Fibroblast of peridontal ligament (primary cell): ENCODE measurements around the gene CACFD1.

Experiments used
- DNase-seq: peaks from one replicate; pipeline ENCODE4 v3.0.0-alpha.2; 2010; ENCODE audit errors: extremely low read depth

The CACFD1 gene

GRCh38 chr9:133499892-133500270 is 40.1 kb downstream of the CACFD1 start:
- DNase-seq = no peak

- DNase-seq = no peak
Observed at GRCh38 chr9:133502112-133502511, 42.3 kb downstream of the CACFD1 start.

GRCh38 chr9:133505186-133505830 is 45.5 kb downstream of the CACFD1 start:
- DNase-seq = peak; percentile 8

GRCh38 chr9:133505901-133506652 is 46.3 kb downstream of the CACFD1 start:
- peak; percentile 93 for DNase-seq

- DNase-seq = peak; percentile 84
Observed at GRCh38 chr9:133506653-133507038, 46.9 kb downstream of the CACFD1 start.

GRCh38 chr9:133507246-133507965 is 47.6 kb downstream of the CACFD1 start:
- DNase-seq = no peak

GRCh38 chr9:133508046-133508445 is 48.3 kb downstream of the CACFD1 start:
- DNase-seq = no peak

- no peak for DNase-seq
Observed at GRCh38 chr9:133509179-133510083, 49.7 kb downstream of the CACFD1 start.

- DNase-seq = no peak
Observed at GRCh38 chr9:133510926-133511505, 51.2 kb downstream of the CACFD1 start.

- DNase-seq = no peak
Observed at GRCh38 chr9:133511607-133512006, 51.8 kb downstream of the CACFD1 start.

- no peak for DNase-seq
Observed at GRCh38 chr9:133512253-133513213, 52.8 kb downstream of the CACFD1 start.

- DNase-seq = no peak
Observed at GRCh38 chr9:133513214-133514100, 53.7 kb downstream of the CACFD1 start.

GRCh38 chr9:133514460-133515239 is 54.9 kb downstream of the CACFD1 start:
- no peak for DNase-seq

GRCh38 chr9:133515240-133515610 is 55.4 kb downstream of the CACFD1 start:
- no peak for DNase-seq

GRCh38 chr9:133515615-133516255 is 56.0 kb downstream of the CACFD1 start:
- no peak for DNase-seq

- DNase-seq = no peak
Observed at GRCh38 chr9:133516256-133516960, 56.6 kb downstream of the CACFD1 start.

GRCh38 chr9:133516961-133517350 is 57.2 kb downstream of the CACFD1 start:
- DNase-seq = no peak
